ENCODE data around the gene MAPK11. TPM values are rescaled to one million over a fixed set of nuclear protein-coding genes. Genes with fewer than 3 reads are reported as not detected.
A peak's percentile ranks its signal among the peaks of the same experiment; 100 is the strongest.

The MAPK11 gene
- total and polyA plus RNA-seq, 2 donors from 2014 or later = 11.4 to 18.3 TPM

GRCh38 chr22:50300620-50301257 is 30.6 kb upstream of the MAPK11 start:
- Histone ChIP-seq H3K4me3 (ENCODE audit: low read length in 3 of 3) (no peak overlapping the region), H3K27me3 (ENCODE audit: control insufficient read depth, insufficient read depth, low read length) (no peaks in the 10 kb centered on the region), H3K4me1 (ENCODE audit: control insufficient read depth in 2 of 3, insufficient read depth in 2 of 3, low read depth in 1 of 3, low read length in 3 of 3) (peaks cover 0 to 84% (median 55%) of the 10 kb centered on the region in 3 donors), H3K36me3 (ENCODE audit: control insufficient read depth in 2 of 3, insufficient read depth in 3 of 3, low read length in 3 of 3) (no peaks in the 10 kb centered on the region), H3K9ac (ENCODE audit: low read length in 3 of 3) (peak overlapping the region in 1 of 3 donors; percentile 46), H3K9me3 (ENCODE audit: control insufficient read depth in 2 of 3, insufficient read depth in 1 of 3, low read length in 3 of 3) (no peaks in the 10 kb centered on the region), H3K27ac (ENCODE audit: low read depth in 2 of 2, low read length in 2 of 2) (peak overlapping the region in 1 of 2 donors; percentile 63)
- TF ChIP-seq CTCF (IDR thresholded peaks at IDR 0.05; ENCODE audit: borderline replicate concordance, extremely low read depth, insufficient read depth) = no peak
- DNase-seq (no peak), FAIRE-seq (no peak)
- intact Hi-C loops (cut with DNase I) = no loop called here

- FAIRE-seq = no peak
- no peak for TF ChIP-seq CTCF (IDR thresholded peaks at IDR 0.05; ENCODE audit: borderline replicate concordance, extremely low read depth, insufficient read depth)
- DNase-seq = no peak
- H3K9me3 ChIP-seq (ENCODE audit: control insufficient read depth in 2 of 3, insufficient read depth in 1 of 3, low read length in 3 of 3) = no peaks in the 10 kb centered on the region
- peak overlapping the region; percentile 47 to 67 for H3K27ac ChIP-seq (ENCODE audit: low read depth in 2 of 2, low read length in 2 of 2)
- peaks cover 0 to 83% (median 55%) of the 10 kb centered on the region in 3 donors for H3K4me1 ChIP-seq (ENCODE audit: control insufficient read depth in 2 of 3, insufficient read depth in 2 of 3, low read depth in 1 of 3, low read length in 3 of 3)
- intact Hi-C loops (cut with DNase I) = no loop called here
- H3K27me3 ChIP-seq (ENCODE audit: control insufficient read depth, insufficient read depth, low read length) = no peaks in the 10 kb centered on the region
- no peaks in the 10 kb centered on the region for H3K36me3 ChIP-seq (ENCODE audit: control insufficient read depth in 2 of 3, insufficient read depth in 3 of 3, low read length in 3 of 3)
- H3K9ac ChIP-seq (ENCODE audit: low read length in 3 of 3) = no peak overlapping the region
- H3K4me3 ChIP-seq (ENCODE audit: low read length in 3 of 3) = peak overlapping the region in 1 of 3 donors; percentile 32
Measured at GRCh38 chr22:50299785-50300619, 29.8 kb upstream of the MAPK11 start.

GRCh38 chr22:50298937-50299784 is 29.0 kb upstream of the MAPK11 start:
- Histone ChIP-seq H3K27me3 (ENCODE audit: control insufficient read depth, insufficient read depth, low read length) (no peaks in the 10 kb centered on the region), H3K9me3 (ENCODE audit: control insufficient read depth in 2 of 3, insufficient read depth in 1 of 3, low read length in 3 of 3) (no peaks in the 10 kb centered on the region), H3K9ac (ENCODE audit: low read length in 3 of 3) (peak overlapping the region in 1 of 3 donors; percentile 51), H3K4me1 (ENCODE audit: control insufficient read depth in 2 of 3, insufficient read depth in 2 of 3, low read depth in 1 of 3, low read length in 3 of 3) (peaks cover 0 to 83% (median 57%) of the 10 kb centered on the region in 3 donors), H3K4me3 (ENCODE audit: low read length in 3 of 3) (peak overlapping the region in 1 of 3 donors; percentile 43), H3K27ac (ENCODE audit: low read depth in 2 of 2, low read length in 2 of 2) (peak overlapping the region; percentile 57 to 80), H3K36me3 (ENCODE audit: control insufficient read depth in 2 of 3, insufficient read depth in 3 of 3, low read length in 3 of 3) (peaks cover 0 to 4% (median 0%) of the 10 kb centered on the region in 3 donors)
- DNase-seq (peak in 1 of 5 donors; percentile 70), FAIRE-seq (no peak)
- TF ChIP-seq CTCF (IDR thresholded peaks at IDR 0.05; ENCODE audit: borderline replicate concordance, extremely low read depth, insufficient read depth) = no peak
- intact Hi-C loops (cut with DNase I) = no loop called here

All from kidney (tissue), 14 donors.